ENCODE data around the gene SEC14L5. TPM values are rescaled to one million over a fixed set of nuclear protein-coding genes. Genes with fewer than 3 reads are reported as not detected.

Gene SEC14L5
- total and polyA plus RNA-seq, 2 of the 4 experiments (the other 2 are of a cell fraction), result 0.07 TPM; not detected in 1

DNA sequence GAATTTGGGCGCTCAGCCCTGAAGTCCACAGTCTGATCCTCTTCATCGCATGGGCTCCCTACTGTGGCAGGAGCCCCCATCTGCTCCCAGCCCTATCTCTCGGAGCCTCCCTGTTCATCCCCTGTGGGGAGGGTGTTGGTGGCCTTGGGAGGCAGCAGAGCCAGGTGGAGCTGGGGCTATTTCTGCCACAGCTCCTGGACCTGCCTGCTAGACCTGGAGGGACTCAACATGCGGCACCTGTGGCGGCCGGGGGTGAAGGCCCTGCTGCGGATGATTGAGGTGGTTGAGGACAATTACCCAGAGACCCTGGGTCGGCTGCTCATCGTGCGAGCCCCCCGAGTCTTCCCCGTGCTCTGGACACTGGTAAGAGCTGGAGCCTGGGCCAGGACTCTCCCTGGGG, 45.1 kb downstream of the SEC14L5 start:
- Histone ChIP-seq H3K56ac (ENCODE audit: extremely low read depth, insufficient read depth, low read length) (no peak overlapping the region), H3K4ac (ENCODE audit: low read depth, low read length) (no peak overlapping the region), H3K4me1 (ENCODE audit: control insufficient read depth, insufficient read depth, low read length) (no peaks in the 10 kb centered on the region), H3K4me3 (ENCODE audit: insufficient read depth, low read depth, low read length) (no peak overlapping the region), H3K9me1 (ENCODE audit: insufficient read depth, low read length) (no peaks in the 10 kb centered on the region), H2BK20ac (ENCODE audit: low read depth, low read length) (no peak overlapping the region), H2AFZ (replicated peaks; ENCODE audit: low read length, poor library complexity) (no peak overlapping the region), H4K5ac (ENCODE audit: low read depth, low read length) (no peak overlapping the region), H2AK9ac (replicated peaks; ENCODE audit: low read depth, low read length, poor library complexity) (no peak overlapping the region), H3K36me3 (ENCODE audit: control insufficient read depth, insufficient read depth, low read length) (no peaks in the 10 kb centered on the region), H3K23ac (ENCODE audit: low read depth, low read length) (no peak overlapping the region), H2BK5ac (ENCODE audit: low read depth, low read length, poor library complexity, severe bottlenecking) (no peak overlapping the region), H3K9ac (ENCODE audit: low read depth, low read length) (no peak overlapping the region), H3K79me1 (ENCODE audit: low read depth in 1 of 2, low read length in 2 of 2) (no peaks in the 10 kb centered on the region), H3K9me3 (ENCODE audit: control insufficient read depth, insufficient read depth, low read length) (no peaks in the 10 kb centered on the region), H3K27ac (ENCODE audit: insufficient read depth, low read length) (no peak overlapping the region), H3K27me3 (ENCODE audit: control insufficient read depth, insufficient read depth, low read length) (peaks cover 6% of the 10 kb centered on the region; the same call in 1 of the 2 replicates), H2BK120ac (ENCODE audit: low read depth, low read length) (no peak overlapping the region), H4K8ac (ENCODE audit: low read depth in 2 of 2, low read length in 2 of 2) (no peak overlapping the region), H2BK15ac (ENCODE audit: low read depth, low read length) (no peak overlapping the region), H3K4me2 (ENCODE audit: low read depth, low read length) (no peak overlapping the region), H3K14ac (replicated peaks; ENCODE audit: low read depth, low read length) (no peak overlapping the region), H3K18ac (ENCODE audit: low read depth, low read length) (no peak overlapping the region), H2AK5ac (ENCODE audit: low read depth, low read length) (no peak overlapping the region), H4K20me1 (ENCODE audit: insufficient read depth, low read length) (no peaks in the 10 kb centered on the region), H4K91ac (ENCODE audit: insufficient read depth, low read depth, low read length) (no peak overlapping the region)
- in situ Hi-C loops (cut with MboI; ENCODE audit: low sequenced_read_pairs) (no loop called here), intact Hi-C loops (cut with micrococcal nuclease) (no loop called here), dilution Hi-C loops (cut with HindIII; ENCODE audit: low sequenced_read_pairs, unreplicated experiment) (no loop called here)
- CTCF ChIA-PET, result no interaction called here
- POLR2A ChIA-PET (ENCODE audit: unreplicated experiment), result no interaction called here
- no peak for ATAC-seq (ENCODE audit: low read depth)
- TF ChIP-seq CEBPB (IDR thresholded peaks at IDR 0.05; ENCODE audit: low read depth, low read length) (no peak), MAZ (IDR thresholded peaks at IDR 0.05; ENCODE audit: borderline replicate concordance, low read depth, low read length) (no peak), SMC3 (IDR thresholded peaks at IDR 0.05; ENCODE audit: low read depth, low read length) (no peak)
- TF ChIP-seq, protein P1, sequence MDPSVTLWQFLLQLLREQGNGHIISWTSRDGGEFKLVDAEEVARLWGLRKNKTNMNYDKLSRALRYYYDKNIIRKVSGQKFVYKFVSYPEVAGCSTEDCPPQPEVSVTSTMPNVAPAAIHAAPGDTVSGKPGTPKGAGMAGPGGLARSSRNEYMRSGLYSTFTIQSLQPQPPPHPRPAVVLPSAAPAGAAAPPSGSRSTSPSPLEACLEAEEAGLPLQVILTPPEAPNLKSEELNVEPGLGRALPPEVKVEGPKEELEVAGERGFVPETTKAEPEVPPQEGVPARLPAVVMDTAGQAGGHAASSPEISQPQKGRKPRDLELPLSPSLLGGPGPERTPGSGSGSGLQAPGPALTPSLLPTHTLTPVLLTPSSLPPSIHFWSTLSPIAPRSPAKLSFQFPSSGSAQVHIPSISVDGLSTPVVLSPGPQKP (IDR thresholded peaks at IDR 0.05; ENCODE audit: borderline replicate concordance, low read depth, low read length), result no peak
- WGBS, 2 experiments (ENCODE audit: extremely low coverage in 2 of 2, insufficient read length in 1 of 2), result no CpG with 5 or more reads among the region's 12 CpGs
- no peak for DNase-seq
- no TSS peak for BruUV-seq (replicated peaks)
